Anterior cingulate cortex (tissue), 58 donors: ENCODE measurements around the gene OTOS.

Source experiments
- DNase-seq, 58 donors: peaks; one replicate each; lab custom pipeline; 2025; lab: John Stamatoyannopoulos, UW

The OTOS gene

DNA sequence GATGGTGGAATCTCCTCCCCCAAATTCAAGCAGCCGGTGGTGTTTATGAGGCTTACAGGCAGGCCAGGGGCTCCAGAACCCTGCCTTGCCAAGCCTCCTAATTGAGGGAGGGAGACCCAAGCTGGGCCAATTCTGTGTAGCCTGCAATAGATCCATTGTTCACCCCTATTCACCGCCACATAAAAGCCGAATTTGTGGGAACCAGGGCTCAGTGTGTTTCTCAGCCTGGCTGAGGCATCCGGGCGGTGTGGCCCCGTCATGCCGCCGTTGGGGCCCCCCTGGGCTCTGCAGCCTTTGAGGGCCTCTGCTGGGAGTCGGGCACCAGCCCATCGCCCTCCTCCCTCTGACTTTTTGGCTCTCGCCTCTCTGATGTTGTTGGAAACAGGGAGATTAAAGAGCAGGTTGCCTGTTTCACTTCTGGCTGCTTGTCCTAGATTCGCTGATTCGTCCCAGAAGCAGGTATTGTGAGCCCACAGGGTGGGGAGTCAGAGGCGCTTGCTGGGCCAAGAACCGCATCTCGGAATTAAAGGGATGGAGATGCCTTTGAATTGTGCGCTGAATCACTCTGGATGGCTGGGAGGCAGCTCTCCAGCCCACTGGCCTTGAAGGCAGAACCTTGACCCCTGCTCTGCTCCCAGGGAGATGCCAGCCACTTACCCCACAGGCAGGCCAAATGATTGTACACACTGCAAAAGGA is 14.7 kb upstream of the OTOS start:
- peak in 50 of 58 donors; percentile 15 to 93 (median 64) for DNase-seq

GRCh38 chr2:240154606-240155005 is 14.1 kb upstream of the OTOS start:
- DNase-seq = peak in 1 of 58 donors; percentile 69

DNA sequence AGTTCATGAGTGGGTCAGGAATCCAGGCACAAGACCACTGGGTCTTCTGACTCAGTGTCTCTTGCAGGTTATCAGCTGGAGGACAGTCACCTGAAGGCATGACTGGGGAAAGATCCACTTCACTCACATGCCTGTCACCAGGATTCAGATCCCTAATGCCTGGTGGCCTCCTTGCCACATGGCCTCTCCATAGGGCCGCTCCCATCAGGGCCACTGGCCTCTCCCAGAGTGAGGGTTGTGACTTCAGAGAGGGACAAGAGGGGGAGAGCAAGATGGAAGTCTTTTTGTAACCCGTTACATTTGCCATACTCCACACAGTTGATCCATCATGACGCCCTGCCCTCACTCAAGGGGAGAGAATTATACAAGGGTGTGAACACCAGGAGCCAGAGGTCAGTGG is 13.0 kb upstream of the OTOS start:
- DNase-seq = no peak

DNA sequence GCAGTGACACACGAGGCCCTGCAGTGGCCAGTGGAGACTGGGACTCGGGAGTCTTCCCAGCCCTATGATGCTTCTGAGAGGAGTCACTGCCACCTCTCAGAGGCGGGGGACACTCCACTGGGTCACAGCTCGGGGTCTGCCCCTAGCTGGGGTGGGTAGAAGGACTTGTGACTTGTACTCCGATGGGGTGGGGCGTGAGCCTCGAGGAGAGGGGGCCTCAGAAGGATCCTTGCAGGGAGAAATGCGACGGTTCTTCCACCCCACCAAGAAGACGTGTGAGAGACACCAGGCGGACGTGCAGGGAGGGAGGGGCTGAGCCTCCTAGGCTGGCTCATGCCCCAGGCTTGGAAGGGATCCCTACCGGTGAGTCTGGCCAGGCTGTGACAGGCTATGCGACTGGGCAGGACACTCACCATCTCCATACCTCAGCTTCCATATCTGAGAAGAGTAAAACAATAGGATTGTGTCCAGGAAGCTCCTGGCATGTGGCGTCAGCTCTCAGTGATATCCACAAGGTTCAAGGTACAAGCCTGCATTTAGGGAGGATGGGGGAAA is 11.1 kb upstream of the OTOS start:
- DNase-seq = no peak

DNA sequence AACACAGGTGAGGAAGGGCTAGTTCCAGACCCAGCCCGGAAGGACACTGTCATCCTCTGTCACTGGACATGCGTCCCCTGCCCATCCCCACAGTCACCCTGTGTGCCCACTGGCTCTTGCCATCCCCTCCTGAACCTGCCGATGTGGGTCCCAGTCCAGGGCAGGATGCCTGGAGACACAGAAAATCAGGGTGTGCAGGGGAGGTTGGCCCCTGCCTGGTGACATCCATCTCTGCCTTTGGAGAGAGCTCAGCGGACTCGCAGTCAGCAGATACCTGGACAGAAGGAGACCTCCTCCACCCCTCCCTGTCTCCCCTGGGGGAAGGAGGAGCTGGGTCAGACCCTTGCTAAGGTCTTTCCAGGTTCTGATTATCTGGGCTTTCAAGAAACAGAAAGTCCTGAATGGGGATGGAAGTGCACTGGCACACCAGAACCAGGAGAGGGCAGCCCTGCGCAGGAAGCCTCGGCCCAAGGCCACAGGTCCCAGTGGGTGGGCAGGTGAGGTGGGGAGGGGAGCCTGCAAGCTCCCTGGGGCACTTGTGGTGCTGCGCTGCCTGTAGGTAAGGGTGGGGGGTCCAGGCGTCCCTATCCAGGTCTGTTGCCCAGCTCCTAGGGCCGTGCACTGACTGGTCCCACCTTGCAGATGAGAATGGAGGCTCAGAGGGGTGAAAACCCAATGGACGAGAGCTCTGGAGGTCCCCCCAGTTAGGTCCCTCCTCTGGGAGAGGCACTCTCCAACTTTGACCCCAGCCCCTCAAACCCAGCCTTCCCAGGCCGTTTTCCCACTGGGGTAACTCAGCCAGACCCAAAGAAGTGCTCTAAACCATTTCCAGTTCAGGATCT is 9.7 kb upstream of the OTOS start:
- peak in 34 of 58 donors; percentile 6 to 60 (median 24) for DNase-seq

GRCh38 chr2:240147911-240148587 is 7.6 kb upstream of the OTOS start:
- DNase-seq = no peak

GRCh38 chr2:240147382-240147781 is 6.9 kb upstream of the OTOS start:
- DNase-seq = no peak

- DNase-seq = no peak
Measured at GRCh38 chr2:240146627-240147278, 6.3 kb upstream of the OTOS start.

- DNase-seq = peak in 1 of 58 donors; percentile 54
Measured at GRCh38 chr2:240146141-240146561, 5.7 kb upstream of the OTOS start.

GRCh38 chr2:240145461-240145860 is 5.0 kb upstream of the OTOS start:
- DNase-seq = no peak

DNA sequence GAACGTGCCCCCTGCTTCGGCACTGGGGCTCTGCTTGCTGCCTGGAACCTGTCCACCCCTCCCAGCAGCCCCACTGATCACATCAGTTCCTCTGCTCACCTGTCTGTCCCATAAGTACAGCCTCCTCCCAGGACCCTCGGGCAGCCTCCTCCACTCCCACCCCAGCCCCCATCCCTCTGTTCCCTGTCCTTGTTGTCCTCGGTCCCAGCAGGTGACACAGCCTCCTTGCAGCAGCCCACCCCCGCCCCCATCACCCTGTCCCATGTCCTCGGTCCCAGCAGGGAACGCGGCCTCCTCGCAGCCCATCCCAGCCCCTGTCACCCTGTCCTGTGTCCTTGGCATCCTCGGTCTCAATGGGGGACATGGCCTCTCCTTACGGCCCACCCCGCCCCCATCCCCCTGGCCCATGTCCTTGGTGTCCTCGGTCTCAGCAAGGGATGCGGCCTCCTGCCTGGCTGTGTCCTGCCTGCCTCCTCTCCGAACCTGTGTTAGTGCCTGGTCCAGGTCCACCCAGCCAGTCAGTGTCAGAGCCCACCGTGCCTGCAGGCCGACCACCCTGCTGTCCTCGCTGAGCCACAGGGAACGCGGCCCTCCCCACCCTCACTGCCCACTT is 4.3 kb upstream of the OTOS start:
- no peak for DNase-seq

DNA sequence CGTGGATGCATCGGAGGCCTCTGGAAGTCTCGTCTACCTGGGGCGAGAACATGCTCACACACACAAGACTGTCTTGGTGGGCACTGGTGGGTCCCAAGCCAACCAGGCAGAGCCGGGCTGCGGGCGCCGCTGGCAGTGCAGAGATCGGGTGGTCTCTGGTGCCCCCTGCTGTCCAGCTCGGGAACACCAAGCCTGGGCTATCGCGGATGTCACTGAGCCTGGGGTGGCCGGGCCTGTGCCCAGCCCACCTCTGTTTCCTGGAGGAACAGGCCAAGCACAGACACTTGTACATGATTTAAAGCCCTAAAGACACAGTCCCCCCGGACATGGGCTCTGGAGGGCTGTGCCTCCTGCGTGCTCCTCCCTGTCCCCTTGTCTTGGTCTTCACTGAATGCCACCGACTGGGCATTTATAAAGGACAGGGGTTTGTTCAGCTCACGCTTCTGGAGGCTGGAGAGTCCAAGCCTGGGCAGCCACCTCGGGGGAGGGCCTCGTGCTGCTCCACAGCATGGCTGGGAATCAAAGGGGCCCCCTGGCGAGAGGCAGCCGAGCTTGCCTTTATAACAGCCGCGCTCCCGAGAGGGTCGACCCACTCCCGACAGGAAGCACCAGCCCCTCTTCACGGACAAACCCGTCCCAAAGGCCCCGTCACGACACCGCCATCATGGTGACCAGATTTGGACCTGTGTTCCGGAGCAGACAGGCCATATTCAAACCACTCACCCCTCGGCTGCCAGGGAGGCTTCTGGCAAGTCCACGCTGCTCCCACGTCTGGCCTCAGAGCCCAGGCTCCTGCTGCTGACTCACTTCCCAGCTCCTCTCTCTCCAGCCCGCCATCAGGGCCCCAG is 3.6 kb upstream of the OTOS start:
- DNase-seq = peak in 55 of 58 donors; percentile 12 to 89 (median 62)

DNA sequence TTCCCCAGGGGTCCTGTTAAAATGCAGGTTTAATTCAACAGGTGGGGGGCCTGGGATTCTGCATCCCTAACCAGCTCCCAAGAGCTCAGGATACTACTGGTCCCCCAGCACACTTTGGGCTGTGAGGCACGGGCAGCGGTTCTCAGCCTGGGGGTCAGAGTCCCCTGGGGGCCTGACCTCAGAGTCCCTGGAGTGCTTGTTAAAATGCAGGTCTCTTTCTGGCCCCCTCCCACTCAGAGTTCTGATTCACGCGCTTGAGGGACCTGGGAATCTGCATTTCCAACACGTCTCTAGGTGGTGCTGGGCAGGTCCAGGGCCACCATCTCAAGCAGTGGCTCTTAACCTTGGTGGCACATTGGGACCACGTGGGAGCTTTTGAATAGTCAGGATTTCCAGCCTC is 2.8 kb upstream of the OTOS start:
- no peak for DNase-seq

DNA sequence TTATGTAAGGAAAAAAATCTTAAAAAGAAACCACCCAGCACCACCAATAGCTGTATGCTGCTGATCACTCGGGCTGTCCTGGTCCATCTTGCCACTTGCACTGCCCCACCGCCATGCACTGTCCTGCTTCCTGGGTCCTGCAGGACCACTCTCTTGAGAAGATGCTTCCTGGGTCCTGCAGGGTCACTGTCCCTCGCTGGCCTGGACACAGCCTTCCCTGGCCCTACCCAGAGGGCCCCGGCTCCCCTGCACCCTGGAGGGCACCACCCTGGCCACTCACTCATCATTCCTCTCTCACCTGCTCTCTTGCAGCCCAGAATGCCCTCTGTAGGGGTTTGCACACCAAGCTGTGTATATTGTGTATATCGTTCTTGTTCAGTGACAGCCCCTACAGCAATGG is 2.4 kb upstream of the OTOS start:
- DNase-seq = no peak

GRCh38 chr2:240142256-240142775 is 1.9 kb upstream of the OTOS start:
- DNase-seq = no peak

DNA sequence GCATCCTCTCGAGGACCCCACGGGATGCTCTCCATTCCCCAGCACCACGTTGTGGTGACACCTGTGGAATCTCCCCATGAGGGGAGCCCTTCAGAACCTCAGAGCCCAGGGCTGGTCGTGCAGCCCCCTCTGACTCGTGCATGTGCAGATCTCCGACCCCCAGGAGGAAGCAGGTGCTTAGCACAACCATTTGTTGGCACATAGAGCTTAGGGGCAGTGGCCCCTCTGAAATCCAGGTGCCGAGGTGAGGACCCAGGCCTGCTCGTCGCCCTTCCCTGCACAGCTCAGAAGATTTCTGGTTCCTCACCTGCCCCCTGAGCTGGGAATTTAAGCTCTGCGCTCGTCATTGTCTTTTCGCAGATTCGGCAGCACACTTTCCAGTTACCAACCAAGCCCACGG is 1.3 kb upstream of the OTOS start:
- DNase-seq = no peak

DNA sequence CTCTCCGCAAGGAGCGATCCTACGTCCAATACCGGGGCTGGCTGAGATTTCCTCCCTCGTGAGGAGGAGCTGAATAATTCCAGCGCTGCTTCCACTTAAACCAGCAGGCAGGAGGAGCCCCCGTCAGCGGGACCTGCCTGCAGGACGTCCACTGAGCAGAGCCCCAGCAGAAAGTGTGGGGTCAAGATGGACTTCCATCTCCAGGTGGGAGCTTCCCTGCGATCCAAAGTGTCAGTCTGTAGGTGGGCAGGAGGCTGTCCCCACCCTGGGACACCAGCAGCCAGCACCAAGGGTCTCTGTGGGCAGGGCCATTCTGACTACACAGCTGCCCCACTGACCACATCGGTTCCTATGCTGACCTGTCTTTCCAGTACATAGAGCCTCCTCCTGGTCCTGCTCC is 462 bp upstream of the OTOS start:
- DNase-seq = no peak

DNA sequence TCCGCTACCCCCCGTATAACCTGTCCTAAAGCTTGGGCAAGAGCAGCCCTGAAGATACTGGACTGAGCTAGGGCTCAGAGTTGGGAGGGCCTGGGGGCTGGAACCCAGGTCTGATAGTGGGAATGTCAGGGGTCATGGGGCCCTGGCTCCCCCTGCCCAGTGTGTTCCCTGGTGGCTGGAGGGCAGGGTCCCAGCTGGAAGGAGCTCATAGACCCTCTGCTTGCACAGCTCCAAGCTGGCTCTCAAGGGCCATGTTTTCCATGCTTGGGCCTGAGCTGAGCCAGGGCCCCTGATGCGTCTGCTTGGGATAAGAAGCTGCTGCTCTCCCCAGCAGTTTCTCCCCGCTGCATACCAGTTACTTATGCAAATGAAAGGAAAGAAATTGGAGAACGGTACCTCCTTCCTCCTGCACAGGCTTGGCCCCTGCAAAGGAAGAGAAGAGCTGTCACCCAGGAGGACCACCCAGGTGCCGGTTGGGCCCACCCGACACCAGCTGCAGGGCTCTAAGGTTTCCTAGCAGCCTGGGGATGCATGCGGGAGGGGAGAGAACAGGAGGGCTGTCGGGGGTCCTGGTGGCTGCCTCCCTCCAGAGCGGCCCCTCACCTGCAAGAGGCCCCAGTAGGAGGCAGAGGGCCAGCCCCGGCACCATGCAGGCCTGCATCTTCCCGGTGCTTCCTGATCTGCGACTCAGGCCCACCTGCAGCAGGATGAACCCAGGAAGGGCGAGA is 628 bp downstream of the OTOS start:
- DNase-seq = no peak
